H1 (cell line): ENCODE data around the gene RANBP2. TPM values are rescaled to one million over a fixed set of nuclear protein-coding genes. Genes with fewer than 3 reads are reported as not detected.

Experiments used
- BACH1 ChIP-seq: IDR thresholded peaks from 2 replicates; pipeline ENCODE4 v1.6.1; 2012; ENCODE audit warnings: low read length, improper control_type of control experiment
- CEBPB ChIP-seq: IDR thresholded peaks from 2 replicates; pipeline ENCODE4 v1.6.1; 2012; ENCODE audit warnings: low read depth, low read length
- CTBP2 ChIP-seq: IDR thresholded peaks from 2 replicates; pipeline ENCODE4 v1.7.0; 2011; ENCODE audit warnings: borderline replicate concordance, mild to moderate bottlenecking, moderate library complexity, mixed read lengths, low read length; ENCODE audit not compliant: insufficient read depth, insufficient read length
- EP300 ChIP-seq, 2 experiments: IDR thresholded peaks; 1 replicate in 1 of 2; 2 replicates in 1 of 2; pipeline ENCODE4 v1.6.1; 2011 to 2012; ENCODE audit warnings: low read depth in 2 of 2, low read length in 2 of 2, mild to moderate bottlenecking in 2 of 2, borderline replicate concordance in 1 of 2, inconsistent platforms in 1 of 2, moderate library complexity in 1 of 2
- EZH2 ChIP-seq: fragments of 200-600 bp; sonication (generic); IDR thresholded peaks from 2 replicates; pipeline ENCODE4 v1.7.1; 2012; ENCODE audit warnings: low read depth, mild to moderate bottlenecking, moderate library complexity, low read length, inconsistent platforms; ENCODE audit not compliant: severe bottlenecking
- JUND ChIP-seq: IDR thresholded peaks from 2 replicates; pipeline ENCODE4 v1.6.1; 2011; ENCODE audit warnings: mild to moderate bottlenecking, improper control_type of control experiment, low read length
- TEAD4 ChIP-seq: IDR thresholded peaks from 2 replicates; pipeline ENCODE4 v1.6.1; 2012; ENCODE audit warnings: low read depth, low read length, inconsistent platforms, mixed read lengths
- polyA plus RNA-seq, 7 experiments: library from polyadenylated mRNA; depleted of rRNA in 3 of 7; stranded (reverse) in 5 of 7; unstranded in 2 of 7; fragments of >200 nt in 5 of 7; fragments of 200-250 nt in 2 of 7; gene quantifications; 1 replicate in 5 of 7; 2 replicates in 1 of 7; 4 replicates in 1 of 7; pipeline versions ENCODE4 v1.2.1 to v1.2.3, GENCODE V29; 2011 to 2013; ENCODE audit warnings: missing spikeins in 2 of 7, mixed read lengths in 2 of 7
- total RNA-seq: library from RNA; stranded (reverse); fragmentation: NEBNext Ultra II Directional; extraction: Animal tissue kit (Norgen Biotek cat#: 25700); gene quantifications from 2 replicates; pipeline ENCODE4 v1.2.1, GENCODE V29; 2021
- TF ChIP-seq, protein P1 (sequence below): IDR thresholded peaks from 2 replicates; pipeline ENCODE4 v1.6.1; 2011; ENCODE audit warnings: low read length, improper control_type of control experiment

RANBP2 gene
- total and polyA plus RNA-seq, 2 of the 8 experiments (the other 6 are each of a cell fraction or from before 2014, with no cell fraction given), result 8.2 to 95.9 TPM

DNA sequence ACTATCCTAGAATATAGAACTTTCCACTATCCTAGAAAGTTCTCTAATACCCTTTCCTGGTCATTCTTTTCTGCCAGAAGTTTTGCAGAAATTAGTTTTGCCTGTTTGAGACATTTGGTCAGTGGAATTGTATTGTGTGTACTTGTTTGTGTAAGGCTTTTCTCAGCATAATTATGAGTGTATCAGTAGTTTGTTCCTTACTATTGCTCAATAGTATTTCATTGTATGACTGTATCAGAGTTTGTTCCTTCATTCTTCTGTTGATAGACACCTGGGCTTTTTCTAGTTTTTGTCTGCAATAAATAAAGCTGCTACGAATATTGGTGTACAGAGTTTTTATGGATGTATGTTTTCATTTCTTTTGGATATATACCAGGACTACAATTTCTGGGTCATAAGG lies 94.5 kb downstream of the RANBP2 start (continued):
- no peak for TF ChIP-seq EZH2
- TF ChIP-seq BACH1, result no peak
- TF ChIP-seq CTBP2, result no peak
- TF ChIP-seq CEBPB, result no peak
- TF ChIP-seq JUND, result no peak
- TF ChIP-seq EP300 (IDR thresholded peaks at IDR 0.05; ENCODE audit: borderline replicate concordance in 1 of 2, low read depth in 2 of 2, low read length in 2 of 2), result no peak
- TF ChIP-seq TEAD4, result no peak
- TF ChIP-seq, protein P1, sequence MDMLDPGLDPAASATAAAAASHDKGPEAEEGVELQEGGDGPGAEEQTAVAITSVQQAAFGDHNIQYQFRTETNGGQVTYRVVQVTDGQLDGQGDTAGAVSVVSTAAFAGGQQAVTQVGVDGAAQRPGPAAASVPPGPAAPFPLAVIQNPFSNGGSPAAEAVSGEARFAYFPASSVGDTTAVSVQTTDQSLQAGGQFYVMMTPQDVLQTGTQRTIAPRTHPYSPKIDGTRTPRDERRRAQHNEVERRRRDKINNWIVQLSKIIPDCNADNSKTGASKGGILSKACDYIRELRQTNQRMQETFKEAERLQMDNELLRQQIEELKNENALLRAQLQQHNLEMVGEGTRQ, result no peak
